Tibial nerve (tissue), 4 donors: ENCODE measurements around the gene GAP43. TPM values are rescaled to one million over a fixed set of nuclear protein-coding genes. Genes with fewer than 3 reads are reported as not detected.

Experiments
- DNase-seq, 2 donors: peaks; one replicate each; pipeline ENCODE4 v3.0.0-alpha.2; 2019; ENCODE audit warnings: low spot score in 2 of 2
- H3K27ac ChIP-seq, 4 donors: fragments of 200-600 bp; sonication (generic) in 3 of 4; one replicate each; pipeline ENCODE4 v1.5.1; 2017 to 2019; ENCODE audit warnings: mild to moderate bottlenecking in 1 of 4
- H3K27me3 ChIP-seq, 2 donors: fragments of 200-600 bp; sonication (generic) in 1 of 2; one replicate each; pipeline versions ENCODE4 v1.5.1 to v1.6.0; 2017 to 2019
- H3K36me3 ChIP-seq, 3 donors: fragments of 200-600 bp; sonication (generic); one replicate each; pipeline ENCODE4 v1.5.1; 2018 to 2019
- H3K4me1 ChIP-seq, 4 donors: fragments of 200-600 bp; sonication (generic) in 3 of 4; one replicate each; pipeline ENCODE4 v1.5.1; 2017 to 2019
- H3K4me3 ChIP-seq, 4 donors: fragments of 200-600 bp; sonication (generic) in 3 of 4; one replicate each; pipeline ENCODE4 v1.5.1; 2017 to 2019; ENCODE audit warnings: mild to moderate bottlenecking in 1 of 4, moderate library complexity in 1 of 4
- H3K9me3 ChIP-seq, 4 donors: fragments of 200-600 bp; sonication (generic) in 3 of 4; one replicate each; pipeline ENCODE4 v1.5.1; 2017 to 2019
- EP300 ChIP-seq, 2 donors: sonication (generic); formaldehyde crosslinking; IDR thresholded peaks; one replicate each; pipeline ENCODE4 v1.6.1; 2017; ENCODE audit warnings: antibody characterized with exemption in 2 of 2, mild to moderate bottlenecking in 1 of 2
- POLR2A ChIP-seq, 2 donors: fragments of 450-650 bp; IDR thresholded peaks; one replicate each; pipeline ENCODE4 v1.6.1; 2017; ENCODE audit warnings: antibody characterized with exemption in 2 of 2, mild to moderate bottlenecking in 2 of 2, moderate library complexity in 2 of 2
- WGBS, 2 donors: methylation state at CpG; one replicate each; pipeline ENCODE4 v1.1.5; 2018; 5-methylcytosine and 5-hydroxymethylcytosine counted together
- total RNA-seq, 4 donors: library from RNA; depleted of rRNA; stranded (reverse); fragments of >200 nt; gene quantifications; one replicate each; pipeline ENCODE4 v1.1.0, GENCODE V29; 2016
- TF ChIP-seq, protein P1 (sequence below), 5 experiments: fragments of 200-600 bp in 3 of 5; fragments of 450-650 bp in 2 of 5; sonication (generic) in 3 of 5; IDR thresholded peaks; one replicate each; pipeline ENCODE4 v1.5.1; 2016 to 2019; ENCODE audit warnings: antibody characterized with exemption in 5 of 5, mild to moderate bottlenecking in 3 of 5, moderate library complexity in 2 of 5

GAP43 gene
- total RNA-seq, 4 donors from 2014 or later = 2.4 to 15.3 (median 6.0) TPM

DNA sequence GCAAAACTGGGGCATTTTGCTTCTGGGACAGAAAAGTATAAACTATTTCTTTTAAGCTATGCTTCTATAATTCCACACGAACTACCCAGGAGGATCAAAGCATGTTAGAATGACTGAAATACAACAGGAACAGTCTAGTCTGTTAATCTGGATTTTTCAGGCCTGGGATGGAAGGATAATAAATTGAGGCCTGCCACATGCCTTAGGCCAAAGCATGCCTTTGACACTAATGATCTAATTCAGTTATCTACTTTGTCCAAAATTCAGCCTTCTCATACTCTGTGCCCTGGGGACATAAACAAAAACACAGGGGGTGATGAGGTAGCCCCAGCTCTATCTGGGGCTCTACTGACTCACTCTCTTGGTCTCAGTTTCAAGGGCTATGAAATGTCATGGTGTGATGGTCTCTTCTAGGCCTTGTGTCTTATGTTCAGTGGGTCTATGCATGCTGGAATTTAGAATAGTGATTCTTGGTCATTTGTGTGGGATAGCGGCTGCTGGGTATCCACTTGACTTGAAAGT, 32.5 kb downstream of the GAP43 start:
- H3K27me3 ChIP-seq = no peaks in the 10 kb centered on the region
- H3K36me3 ChIP-seq = no peaks in the 10 kb centered on the region
- peak overlapping the region in 3 of 4 donors; percentile 97 to 99 (median 98) for H3K27ac ChIP-seq
- 92 to 95% methylated on average over 2 of the region's 2 CpGs for WGBS, 2 donors
- TF ChIP-seq POLR2A (IDR thresholded peaks at IDR 0.05) = no peak
- no peak overlapping the region for H3K4me3 ChIP-seq
- H3K9me3 ChIP-seq = no peaks in the 10 kb centered on the region
- no peak for DNase-seq
- peaks cover 0 to 33% (median 12%) of the 10 kb centered on the region in 4 donors for H3K4me1 ChIP-seq

DNA sequence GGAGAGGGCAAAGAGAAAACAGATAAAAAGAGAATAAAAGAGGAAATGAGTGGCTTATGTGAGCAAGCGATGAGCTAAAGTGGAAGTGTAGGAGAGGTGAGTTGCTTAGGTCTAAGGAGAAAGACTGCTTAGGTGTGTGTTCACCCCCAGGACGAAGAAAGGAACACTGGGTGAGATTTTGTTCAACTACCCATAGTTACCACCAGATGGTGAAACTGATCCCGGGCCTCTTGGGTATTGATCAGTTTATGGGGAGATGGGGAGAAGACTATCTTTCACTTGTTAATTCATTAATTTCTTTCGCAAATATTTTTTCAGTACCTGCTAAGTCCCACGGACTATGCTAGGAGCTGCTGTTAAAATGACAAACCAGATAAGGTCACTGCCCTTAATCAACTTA, 33.9 kb downstream of the GAP43 start:
- peaks cover 0 to 38% (median 17%) of the 10 kb centered on the region in 4 donors for H3K4me1 ChIP-seq
- H3K36me3 ChIP-seq = no peaks in the 10 kb centered on the region
- peak overlapping the region; percentile 96 to 99 (median 98) for H3K27ac ChIP-seq
- no peak overlapping the region for H3K4me3 ChIP-seq
- TF ChIP-seq POLR2A (IDR thresholded peaks at IDR 0.05) = no peak
- no peak for TF ChIP-seq EP300 (IDR thresholded peaks at IDR 0.05)
- TF ChIP-seq, protein P1, sequence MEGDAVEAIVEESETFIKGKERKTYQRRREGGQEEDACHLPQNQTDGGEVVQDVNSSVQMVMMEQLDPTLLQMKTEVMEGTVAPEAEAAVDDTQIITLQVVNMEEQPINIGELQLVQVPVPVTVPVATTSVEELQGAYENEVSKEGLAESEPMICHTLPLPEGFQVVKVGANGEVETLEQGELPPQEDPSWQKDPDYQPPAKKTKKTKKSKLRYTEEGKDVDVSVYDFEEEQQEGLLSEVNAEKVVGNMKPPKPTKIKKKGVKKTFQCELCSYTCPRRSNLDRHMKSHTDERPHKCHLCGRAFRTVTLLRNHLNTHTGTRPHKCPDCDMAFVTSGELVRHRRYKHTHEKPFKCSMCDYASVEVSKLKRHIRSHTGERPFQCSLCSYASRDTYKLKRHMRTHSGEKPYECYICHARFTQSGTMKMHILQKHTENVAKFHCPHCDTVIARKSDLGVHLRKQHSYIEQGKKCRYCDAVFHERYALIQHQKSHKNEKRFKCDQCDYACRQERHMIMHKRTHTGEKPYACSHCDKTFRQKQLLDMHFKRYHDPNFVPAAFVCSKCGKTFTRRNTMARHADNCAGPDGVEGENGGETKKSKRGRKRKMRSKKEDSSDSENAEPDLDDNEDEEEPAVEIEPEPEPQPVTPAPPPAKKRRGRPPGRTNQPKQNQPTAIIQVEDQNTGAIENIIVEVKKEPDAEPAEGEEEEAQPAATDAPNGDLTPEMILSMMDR (IDR thresholded peaks at IDR 0.05) = no peak
- DNase-seq = no peak
- 82 to 92% methylated on average over 5 of the region's 5 CpGs for WGBS, 2 donors
- no peaks in the 10 kb centered on the region for H3K27me3 ChIP-seq
- H3K9me3 ChIP-seq = no peaks in the 10 kb centered on the region

DNA sequence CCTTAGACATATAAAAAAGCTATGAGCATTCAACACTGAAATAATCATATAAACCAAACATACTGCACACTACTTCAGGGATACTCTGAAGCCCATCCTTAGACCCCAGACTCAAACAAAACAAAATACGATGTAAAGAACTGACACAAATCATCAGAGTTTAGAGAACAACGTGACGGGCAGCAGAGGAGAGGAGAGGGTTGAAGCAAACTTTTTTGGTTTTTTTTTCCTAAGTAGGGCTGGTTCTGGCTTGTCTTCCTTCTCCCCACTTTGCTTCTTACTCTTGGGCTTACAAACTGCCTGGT, 34.7 kb downstream of the GAP43 start:
- Histone ChIP-seq H3K27ac (peak overlapping the region; percentile 96 to 99 (median 98)), H3K4me3 (peak overlapping the region; percentile 59 to 87 (median 76)), H3K9me3 (no peaks in the 10 kb centered on the region), H3K36me3 (no peaks in the 10 kb centered on the region), H3K27me3 (no peaks in the 10 kb centered on the region), H3K4me1 (peaks cover 0 to 43% (median 21%) of the 10 kb centered on the region in 4 donors)
- TF ChIP-seq, protein P1 (IDR thresholded peaks at IDR 0.05) = no peak
- TF ChIP-seq POLR2A (IDR thresholded peaks at IDR 0.05) (no peak), EP300 (IDR thresholded peaks at IDR 0.05) (no peak)
- 4 to 7% methylated on average over 3 of the region's 3 CpGs for WGBS, 2 donors
- DNase-seq = no peak

DNA sequence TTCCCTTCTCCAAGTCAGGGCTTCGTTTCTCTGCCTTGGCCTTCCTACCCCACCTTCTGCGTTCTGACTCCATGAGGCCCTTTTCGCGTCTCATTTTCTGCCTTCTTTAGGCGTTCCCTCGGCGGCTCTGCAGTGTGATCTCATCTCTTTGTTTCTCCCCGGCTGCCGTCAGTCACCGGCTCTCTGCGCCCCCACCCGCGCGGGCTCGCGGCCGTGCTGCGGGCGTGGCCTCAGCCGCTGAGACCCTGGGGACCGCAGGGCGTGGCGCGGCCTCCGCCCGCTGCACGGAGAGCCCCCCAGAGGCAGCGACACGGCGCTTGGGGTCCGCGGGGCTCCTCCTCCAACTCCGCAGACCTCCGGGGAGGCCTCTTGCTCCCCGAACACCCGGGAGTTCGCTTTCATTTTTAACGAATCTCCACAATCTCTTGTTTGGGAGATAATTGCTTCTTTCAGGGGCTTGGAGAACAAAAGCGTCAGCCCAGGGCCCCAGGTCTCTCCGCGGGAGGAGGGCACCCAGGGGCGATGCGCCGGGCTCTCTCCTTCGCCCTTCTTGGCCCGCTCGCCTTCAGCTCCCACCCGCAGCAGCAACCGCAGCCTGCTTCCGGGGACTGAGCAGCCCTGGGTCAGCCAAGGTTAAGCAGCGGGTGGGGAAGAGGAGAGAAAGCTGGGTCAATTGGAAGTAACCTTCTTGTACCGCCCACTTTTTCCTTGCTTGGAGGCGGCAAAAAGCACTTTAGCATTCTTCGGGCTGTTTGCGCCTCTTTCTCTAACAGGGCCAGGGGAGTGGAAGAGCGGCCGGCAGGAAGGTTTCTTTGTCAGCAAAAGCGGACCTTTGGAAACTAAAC, 35.2 kb downstream of the GAP43 start:
- TF ChIP-seq POLR2A (IDR thresholded peaks at IDR 0.05) = peak; percentile 65 to 83
- TF ChIP-seq EP300 (IDR thresholded peaks at IDR 0.05) = peak in 1 of 2 donors; percentile 91
- TF ChIP-seq, protein P1 (IDR thresholded peaks at IDR 0.05) = peak in 1 of 5 experiments; percentile 21
- peak overlapping the region; percentile 96 to 99 (median 98) for H3K27ac ChIP-seq
- DNase-seq = peak; percentile 65 to 70
- peaks cover 0 to 43% (median 24%) of the 10 kb centered on the region in 4 donors for H3K4me1 ChIP-seq
- WGBS, 2 donors = 1% methylated on average over 56 to 58 of the region's 58 CpGs
- no peaks in the 10 kb centered on the region for H3K27me3 ChIP-seq
- peak overlapping the region; percentile 59 to 87 (median 76) for H3K4me3 ChIP-seq
- no peaks in the 10 kb centered on the region for H3K9me3 ChIP-seq
- no peaks in the 10 kb centered on the region for H3K36me3 ChIP-seq

DNA sequence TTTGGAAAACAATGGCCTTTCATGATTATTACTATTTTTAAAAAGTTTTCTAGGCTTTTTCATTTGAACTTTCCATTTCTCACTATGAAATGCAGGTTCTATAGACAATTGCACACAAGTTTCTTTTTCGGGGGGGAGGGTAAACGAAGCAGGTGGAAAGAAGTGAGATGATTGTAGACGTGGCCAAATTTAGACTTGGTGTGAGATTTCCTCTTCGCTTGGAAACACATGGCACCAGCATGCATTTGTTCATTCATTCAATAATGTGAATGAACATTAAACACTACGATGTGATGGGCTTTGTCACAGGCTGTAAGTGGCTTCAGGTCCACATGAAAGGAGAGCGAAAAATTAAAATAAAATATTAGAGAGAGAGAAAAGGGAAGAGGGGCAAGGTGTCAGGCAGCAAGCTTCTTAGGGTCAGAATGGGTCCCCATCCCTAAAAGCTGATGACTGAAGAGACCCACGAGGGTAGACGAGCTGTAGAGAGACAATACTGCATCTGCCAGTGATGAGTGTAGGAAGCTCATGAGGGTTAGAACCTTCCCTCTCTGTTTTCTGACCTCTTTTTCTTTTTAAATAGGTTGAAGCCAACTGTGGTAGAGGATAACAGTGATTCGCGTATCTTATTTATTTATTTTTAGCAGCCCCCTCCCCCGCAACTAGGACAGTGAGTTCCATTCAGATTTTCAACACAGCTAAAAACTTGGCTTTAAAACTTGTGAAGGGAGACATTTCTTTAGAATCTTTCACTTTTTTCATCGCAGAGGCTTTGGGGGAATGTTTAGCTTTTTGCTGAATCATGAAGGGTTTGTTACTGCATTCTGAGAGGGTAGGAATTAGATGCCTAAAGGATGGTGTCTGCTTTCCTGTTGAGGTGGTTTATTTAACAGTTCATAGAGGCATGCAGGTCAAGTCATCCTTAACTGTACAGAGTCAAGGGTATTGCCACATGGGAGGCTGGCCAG, 36.2 kb downstream of the GAP43 start:
- Histone ChIP-seq H3K9me3 (no peaks in the 10 kb centered on the region), H3K4me1 (peaks cover 0 to 43% (median 24%) of the 10 kb centered on the region in 4 donors), H3K36me3 (no peaks in the 10 kb centered on the region), H3K27me3 (no peaks in the 10 kb centered on the region), H3K27ac (peak overlapping the region; percentile 96 to 99 (median 98)), H3K4me3 (peak overlapping the region; percentile 59 to 87 (median 76))
- no peak for DNase-seq
- 35% methylated on average over 12 of the region's 12 CpGs for WGBS, 2 donors
- TF ChIP-seq, protein P1 (IDR thresholded peaks at IDR 0.05) = no peak
- TF ChIP-seq POLR2A (IDR thresholded peaks at IDR 0.05) (no peak), EP300 (IDR thresholded peaks at IDR 0.05) (no peak)
